GM21717 (cell line): Measurements from ENCODE around the gene OR6P1.

ENCODE experiments used
- ATAC-seq: cut with Tn5 transposase; IDR thresholded peaks from one replicate; pipeline ENCODE4 v1.9.1; 2021; ENCODE audit warnings: mild to moderate bottlenecking, moderate library complexity; ENCODE audit not compliant: unreplicated experiment

The OR6P1 gene

GRCh38 chr1:158520021-158520420 is 50.4 kb downstream of the OR6P1 start:
- ATAC-seq: no peak

GRCh38 chr1:158516966-158517365 is 53.4 kb downstream of the OR6P1 start:
- ATAC-seq: no peak
